Measurements from ENCODE around the gene NAT9.

DNA sequence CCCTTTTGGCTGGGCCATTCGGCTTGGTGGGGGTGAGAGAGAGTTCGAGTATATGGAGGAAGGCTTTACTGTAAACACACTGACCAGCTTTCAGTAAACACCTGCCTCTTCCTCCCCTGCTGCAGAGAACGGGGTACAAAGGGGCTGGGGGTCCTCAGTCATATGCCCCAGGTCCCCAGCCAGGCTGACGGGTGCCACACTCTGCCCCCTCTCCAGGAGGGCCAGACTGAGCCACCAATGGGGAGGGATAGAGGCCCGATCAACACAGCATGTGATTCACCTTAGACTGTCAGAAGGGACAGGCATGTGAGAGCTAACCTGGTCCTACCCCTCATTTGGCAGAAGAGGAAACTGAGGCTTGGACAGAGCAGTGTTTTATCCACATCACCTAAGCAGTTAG is 14.7 kb downstream of the NAT9 start:
- TF ChIP-seq, protein P1, sequence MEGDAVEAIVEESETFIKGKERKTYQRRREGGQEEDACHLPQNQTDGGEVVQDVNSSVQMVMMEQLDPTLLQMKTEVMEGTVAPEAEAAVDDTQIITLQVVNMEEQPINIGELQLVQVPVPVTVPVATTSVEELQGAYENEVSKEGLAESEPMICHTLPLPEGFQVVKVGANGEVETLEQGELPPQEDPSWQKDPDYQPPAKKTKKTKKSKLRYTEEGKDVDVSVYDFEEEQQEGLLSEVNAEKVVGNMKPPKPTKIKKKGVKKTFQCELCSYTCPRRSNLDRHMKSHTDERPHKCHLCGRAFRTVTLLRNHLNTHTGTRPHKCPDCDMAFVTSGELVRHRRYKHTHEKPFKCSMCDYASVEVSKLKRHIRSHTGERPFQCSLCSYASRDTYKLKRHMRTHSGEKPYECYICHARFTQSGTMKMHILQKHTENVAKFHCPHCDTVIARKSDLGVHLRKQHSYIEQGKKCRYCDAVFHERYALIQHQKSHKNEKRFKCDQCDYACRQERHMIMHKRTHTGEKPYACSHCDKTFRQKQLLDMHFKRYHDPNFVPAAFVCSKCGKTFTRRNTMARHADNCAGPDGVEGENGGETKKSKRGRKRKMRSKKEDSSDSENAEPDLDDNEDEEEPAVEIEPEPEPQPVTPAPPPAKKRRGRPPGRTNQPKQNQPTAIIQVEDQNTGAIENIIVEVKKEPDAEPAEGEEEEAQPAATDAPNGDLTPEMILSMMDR (conservative IDR thresholded peaks at IDR 0.05) = no peak
- TF ChIP-seq ZFX (IDR thresholded peaks at IDR 0.05) = no peak
